Measurements from ENCODE around the gene HYKK. TPM values are rescaled to one million over a fixed set of nuclear protein-coding genes. Genes with fewer than 3 reads are reported as not detected.

The HYKK gene
- total RNA-seq, 1 donor: 1.7 TPM

DNA sequence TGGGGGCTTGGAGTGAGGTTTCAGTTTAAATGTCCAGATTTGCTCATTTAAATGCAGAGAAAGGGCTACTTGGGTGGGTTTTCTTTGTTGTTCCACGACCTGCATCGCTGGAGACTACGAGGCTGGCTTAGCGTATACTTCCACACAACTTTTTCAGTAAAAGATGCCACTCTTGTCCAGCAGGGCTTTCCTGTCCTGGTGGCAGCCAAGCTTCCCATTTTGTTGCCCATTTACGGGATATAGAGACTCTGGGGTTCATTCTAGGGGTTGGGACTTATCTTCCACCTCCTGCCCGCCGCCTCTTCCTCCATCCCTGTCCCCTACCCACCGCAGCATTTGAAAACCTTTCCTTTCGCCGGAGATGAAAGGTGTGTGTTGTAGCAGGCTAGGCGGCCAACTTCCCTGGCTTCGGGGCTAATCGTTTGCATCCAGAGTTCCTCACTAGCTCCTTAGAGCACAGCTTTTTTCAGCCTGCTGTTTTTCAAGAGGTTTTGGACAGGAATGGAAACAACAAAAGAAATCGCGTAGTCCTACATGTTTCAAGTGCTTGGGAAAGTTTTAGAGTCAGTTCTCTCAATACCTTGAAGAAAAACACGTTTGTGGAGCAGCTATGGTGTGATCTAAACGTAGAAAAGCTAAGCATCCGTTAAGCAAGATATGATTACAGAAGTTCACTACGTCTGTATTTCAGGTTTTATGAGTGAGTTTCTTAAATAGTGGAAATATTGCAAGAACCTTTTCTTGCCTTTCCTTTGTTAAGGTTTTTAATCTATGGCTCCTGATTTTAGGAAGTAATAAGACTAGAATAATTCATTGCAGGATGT, 58.8 kb downstream of the HYKK start:
- TF ChIP-seq, protein P1, sequence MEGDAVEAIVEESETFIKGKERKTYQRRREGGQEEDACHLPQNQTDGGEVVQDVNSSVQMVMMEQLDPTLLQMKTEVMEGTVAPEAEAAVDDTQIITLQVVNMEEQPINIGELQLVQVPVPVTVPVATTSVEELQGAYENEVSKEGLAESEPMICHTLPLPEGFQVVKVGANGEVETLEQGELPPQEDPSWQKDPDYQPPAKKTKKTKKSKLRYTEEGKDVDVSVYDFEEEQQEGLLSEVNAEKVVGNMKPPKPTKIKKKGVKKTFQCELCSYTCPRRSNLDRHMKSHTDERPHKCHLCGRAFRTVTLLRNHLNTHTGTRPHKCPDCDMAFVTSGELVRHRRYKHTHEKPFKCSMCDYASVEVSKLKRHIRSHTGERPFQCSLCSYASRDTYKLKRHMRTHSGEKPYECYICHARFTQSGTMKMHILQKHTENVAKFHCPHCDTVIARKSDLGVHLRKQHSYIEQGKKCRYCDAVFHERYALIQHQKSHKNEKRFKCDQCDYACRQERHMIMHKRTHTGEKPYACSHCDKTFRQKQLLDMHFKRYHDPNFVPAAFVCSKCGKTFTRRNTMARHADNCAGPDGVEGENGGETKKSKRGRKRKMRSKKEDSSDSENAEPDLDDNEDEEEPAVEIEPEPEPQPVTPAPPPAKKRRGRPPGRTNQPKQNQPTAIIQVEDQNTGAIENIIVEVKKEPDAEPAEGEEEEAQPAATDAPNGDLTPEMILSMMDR (IDR thresholded peaks at IDR 0.05; ENCODE audit: insufficient read depth, low read depth, low read length): peak; percentile 10
- peak overlapping the region; percentile 68 for H3K4me3 ChIP-seq (ENCODE audit: low read depth, low read length)
- peak; percentile 8 for DNase-seq (ENCODE audit: low read depth)

DNA sequence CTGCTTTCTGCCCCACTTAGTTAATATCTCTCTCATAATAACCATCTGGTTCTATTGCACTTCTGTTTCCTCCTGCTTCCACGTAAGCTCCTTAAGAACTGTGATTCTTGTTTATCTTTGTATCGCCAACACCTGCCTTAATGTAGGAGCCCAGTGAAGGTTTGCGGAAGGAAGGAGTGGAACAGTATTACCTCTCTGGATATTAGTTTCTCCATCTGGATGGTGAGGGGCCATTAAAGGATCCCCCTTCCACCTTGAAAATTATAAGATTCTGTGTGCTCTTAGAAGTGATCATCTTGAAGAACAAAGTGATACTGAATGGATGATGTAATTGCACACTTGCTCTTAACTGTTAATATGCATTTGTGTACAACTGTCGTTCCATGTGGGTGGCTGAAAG, 60.2 kb downstream of the HYKK start:
- DNase-seq (ENCODE audit: low read depth): no peak
- TF ChIP-seq, protein P1 (IDR thresholded peaks at IDR 0.05; ENCODE audit: insufficient read depth, low read depth, low read length): no peak
- H3K4me3 ChIP-seq (ENCODE audit: low read depth, low read length): no peak overlapping the region

DNA sequence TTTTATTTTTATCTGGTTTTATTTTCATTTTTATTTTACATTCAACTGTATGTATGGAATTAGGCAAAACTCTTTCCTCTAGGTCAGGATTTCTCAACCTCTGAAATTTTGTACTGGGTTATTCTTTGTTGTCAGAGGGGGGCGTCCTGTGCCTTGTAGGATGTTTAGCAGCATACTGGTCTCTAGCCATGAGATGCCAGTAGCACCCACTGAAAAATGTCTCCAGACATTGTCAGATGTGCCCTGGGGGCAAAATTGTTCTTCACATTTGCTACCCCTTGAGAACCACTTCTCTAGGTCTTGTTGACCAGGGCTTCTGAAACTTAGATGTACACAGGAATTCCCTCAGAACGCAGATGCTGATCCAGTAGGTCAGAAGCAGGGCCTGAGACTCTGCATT, 63.3 kb downstream of the HYKK start:
- H3K4me3 ChIP-seq (ENCODE audit: low read depth, low read length): no peak overlapping the region
- no peak for DNase-seq (ENCODE audit: low read depth)
- TF ChIP-seq, protein P1 (IDR thresholded peaks at IDR 0.05; ENCODE audit: insufficient read depth, low read depth, low read length): no peak

DNA sequence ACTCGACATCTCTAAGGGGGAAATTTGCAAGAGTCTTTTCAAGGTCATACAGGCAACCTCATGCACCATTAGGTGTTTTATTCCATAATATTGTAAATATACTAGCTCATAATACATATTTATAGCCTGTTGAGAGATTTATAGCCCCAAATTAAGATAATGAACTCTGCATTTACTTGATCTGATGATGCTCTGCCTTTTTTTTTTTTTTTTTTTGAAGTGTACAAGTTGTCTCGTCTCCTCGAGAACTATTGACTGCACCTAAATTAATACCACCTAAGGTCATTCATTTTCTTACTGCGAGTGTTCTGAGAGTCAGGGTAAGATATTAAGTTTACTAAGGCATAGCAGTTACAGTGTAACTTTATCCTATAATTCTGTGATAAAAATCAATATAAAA, 64.0 kb downstream of the HYKK start:
- TF ChIP-seq, protein P1 (IDR thresholded peaks at IDR 0.05; ENCODE audit: insufficient read depth, low read depth, low read length): no peak
- H3K4me3 ChIP-seq (ENCODE audit: low read depth, low read length): no peak overlapping the region
- no peak for DNase-seq (ENCODE audit: low read depth)

DNA sequence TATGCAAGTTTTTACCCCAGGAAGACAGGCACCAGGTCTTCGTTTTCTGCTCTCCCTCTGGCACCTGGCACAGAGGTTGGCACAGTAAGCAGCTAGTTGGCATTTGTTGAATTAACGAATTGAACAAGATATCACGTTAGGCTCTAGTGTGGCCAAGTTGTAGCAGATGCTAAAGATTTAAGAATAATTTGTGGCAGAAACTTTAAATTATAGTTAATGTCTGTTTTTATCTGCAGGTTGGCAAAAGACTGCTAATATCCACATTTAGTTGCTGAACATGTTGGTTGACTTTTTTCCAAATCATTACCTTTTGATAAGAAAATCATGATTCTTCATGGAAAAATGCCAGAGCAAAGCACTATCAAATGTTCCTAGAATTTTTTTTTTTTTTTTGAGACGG, 66.0 kb downstream of the HYKK start:
- DNase-seq (ENCODE audit: low read depth): no peak
- H3K4me3 ChIP-seq (ENCODE audit: low read depth, low read length): no peak overlapping the region
- TF ChIP-seq, protein P1 (IDR thresholded peaks at IDR 0.05; ENCODE audit: insufficient read depth, low read depth, low read length): no peak

DNA sequence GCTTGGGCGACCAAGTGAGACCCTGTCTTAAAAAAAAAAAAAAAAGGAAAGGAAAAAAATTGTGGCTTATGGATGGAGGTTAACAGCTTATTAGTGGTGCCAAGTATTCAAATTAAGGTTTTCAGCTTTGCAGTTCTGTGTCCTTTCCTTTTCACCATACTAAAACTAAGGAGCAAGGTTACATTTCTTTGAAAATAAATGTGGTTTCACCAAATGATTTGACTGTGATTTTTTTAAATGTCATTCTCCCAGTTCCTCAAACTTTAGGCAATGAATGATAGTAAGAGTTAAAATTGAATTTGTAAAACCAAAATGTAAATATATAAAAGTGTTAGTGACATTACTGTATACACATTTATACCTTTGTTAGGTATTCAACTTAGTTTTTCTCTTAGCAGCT, 67.6 kb downstream of the HYKK start:
- no peak for DNase-seq (ENCODE audit: low read depth)
- no peak overlapping the region for H3K4me3 ChIP-seq (ENCODE audit: low read depth, low read length)
- TF ChIP-seq, protein P1 (IDR thresholded peaks at IDR 0.05; ENCODE audit: insufficient read depth, low read depth, low read length): no peak

Other genes starting within 250 kb of the HYKK start
- 2.6 and 4.3 TPM in 2 replicates for gene DNAJA4, start 243.0 kb upstream of the HYKK start, total RNA-seq
- 59.6 and 72.1 TPM in 2 replicates for gene SKIC8, start 208.0 kb upstream of the HYKK start, total RNA-seq
- not detected in 2 replicates for gene CRABP1, start 167.2 kb upstream of the HYKK start, total RNA-seq
- gene IREB2, start 69.4 kb upstream of the HYKK start, total RNA-seq: 38.9 and 39.0 TPM in 2 replicates
- gene PSMA4, start 32.9 kb downstream of the HYKK start, total RNA-seq: 215 and 291 TPM in 2 replicates
- 0.64 and 2.2 TPM in 2 replicates for gene CHRNA5, start 57.9 kb downstream of the HYKK start, total RNA-seq
- gene CHRNA3, start 113.4 kb downstream of the HYKK start, total RNA-seq: under 0.01 TPM in 1 of 2 replicates, not detected in the other
- not detected in 2 replicates for gene CHRNB4, start 133.6 kb downstream of the HYKK start, total RNA-seq

Data from fibroblast of villous mesenchyme (primary cell).